PFSK-1 (cell line): ENCODE data around the gene ATP1B2.

Source experiments
- POLR2AphosphoS5 ChIP-seq: IDR thresholded peaks from 2 replicates; pipeline ENCODE4 v1.6.1; 2012; ENCODE audit warnings: low read depth, mild to moderate bottlenecking, control low read depth, low read length, moderate library complexity
- SIN3A ChIP-seq: IDR thresholded peaks from 2 replicates; pipeline ENCODE4 v1.6.1; 2012; ENCODE audit warnings: mild to moderate bottlenecking, low read length, moderate library complexity, borderline replicate concordance; ENCODE audit not compliant: insufficient read depth
- TAF1 ChIP-seq: IDR thresholded peaks from 2 replicates; pipeline ENCODE4 v1.6.1; 2012; ENCODE audit warnings: low read length, control low read depth, borderline replicate concordance; ENCODE audit not compliant: insufficient read depth
- TF ChIP-seq, protein P1 (sequence below), 2 experiments: IDR thresholded peaks; 2 replicates each; pipeline versions ENCODE4 v1.6.1 to v1.8.0; 2011 to 2012; ENCODE audit warnings: low read depth in 2 of 2, low read length in 2 of 2, control low read depth in 1 of 2, inconsistent platforms in 1 of 2, mild to moderate bottlenecking in 1 of 2, moderate library complexity in 1 of 2; ENCODE audit not compliant: insufficient read depth in 1 of 2

GRCh38 chr17:7644775-7645174 lies 6.0 kb upstream of the ATP1B2 start:
- TF ChIP-seq, protein P1, sequence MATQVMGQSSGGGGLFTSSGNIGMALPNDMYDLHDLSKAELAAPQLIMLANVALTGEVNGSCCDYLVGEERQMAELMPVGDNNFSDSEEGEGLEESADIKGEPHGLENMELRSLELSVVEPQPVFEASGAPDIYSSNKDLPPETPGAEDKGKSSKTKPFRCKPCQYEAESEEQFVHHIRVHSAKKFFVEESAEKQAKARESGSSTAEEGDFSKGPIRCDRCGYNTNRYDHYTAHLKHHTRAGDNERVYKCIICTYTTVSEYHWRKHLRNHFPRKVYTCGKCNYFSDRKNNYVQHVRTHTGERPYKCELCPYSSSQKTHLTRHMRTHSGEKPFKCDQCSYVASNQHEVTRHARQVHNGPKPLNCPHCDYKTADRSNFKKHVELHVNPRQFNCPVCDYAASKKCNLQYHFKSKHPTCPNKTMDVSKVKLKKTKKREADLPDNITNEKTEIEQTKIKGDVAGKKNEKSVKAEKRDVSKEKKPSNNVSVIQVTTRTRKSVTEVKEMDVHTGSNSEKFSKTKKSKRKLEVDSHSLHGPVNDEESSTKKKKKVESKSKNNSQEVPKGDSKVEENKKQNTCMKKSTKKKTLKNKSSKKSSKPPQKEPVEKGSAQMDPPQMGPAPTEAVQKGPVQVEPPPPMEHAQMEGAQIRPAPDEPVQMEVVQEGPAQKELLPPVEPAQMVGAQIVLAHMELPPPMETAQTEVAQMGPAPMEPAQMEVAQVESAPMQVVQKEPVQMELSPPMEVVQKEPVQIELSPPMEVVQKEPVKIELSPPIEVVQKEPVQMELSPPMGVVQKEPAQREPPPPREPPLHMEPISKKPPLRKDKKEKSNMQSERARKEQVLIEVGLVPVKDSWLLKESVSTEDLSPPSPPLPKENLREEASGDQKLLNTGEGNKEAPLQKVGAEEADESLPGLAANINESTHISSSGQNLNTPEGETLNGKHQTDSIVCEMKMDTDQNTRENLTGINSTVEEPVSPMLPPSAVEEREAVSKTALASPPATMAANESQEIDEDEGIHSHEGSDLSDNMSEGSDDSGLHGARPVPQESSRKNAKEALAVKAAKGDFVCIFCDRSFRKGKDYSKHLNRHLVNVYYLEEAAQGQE (IDR thresholded peaks at IDR 0.05; ENCODE audit: insufficient read depth in 1 of 2, low read depth in 2 of 2, low read length in 2 of 2), result no peak
- TF ChIP-seq POLR2AphosphoS5 (no peak), SIN3A (no peak), TAF1 (no peak)
